ENCODE measurements around the gene GSN. TPM values are rescaled to one million over a fixed set of nuclear protein-coding genes. Genes with fewer than 3 reads are reported as not detected.
A peak's percentile ranks its signal among the peaks of the same experiment; 100 is the strongest.

Gene GSN
- total and polyA plus RNA-seq, 10 of the 15 experiments (the other 5 are each of a cell fraction or from before 2014, with no cell fraction given): 0.66 to 9.2 (median 6.2) TPM

- TF ChIP-seq, protein P1, sequence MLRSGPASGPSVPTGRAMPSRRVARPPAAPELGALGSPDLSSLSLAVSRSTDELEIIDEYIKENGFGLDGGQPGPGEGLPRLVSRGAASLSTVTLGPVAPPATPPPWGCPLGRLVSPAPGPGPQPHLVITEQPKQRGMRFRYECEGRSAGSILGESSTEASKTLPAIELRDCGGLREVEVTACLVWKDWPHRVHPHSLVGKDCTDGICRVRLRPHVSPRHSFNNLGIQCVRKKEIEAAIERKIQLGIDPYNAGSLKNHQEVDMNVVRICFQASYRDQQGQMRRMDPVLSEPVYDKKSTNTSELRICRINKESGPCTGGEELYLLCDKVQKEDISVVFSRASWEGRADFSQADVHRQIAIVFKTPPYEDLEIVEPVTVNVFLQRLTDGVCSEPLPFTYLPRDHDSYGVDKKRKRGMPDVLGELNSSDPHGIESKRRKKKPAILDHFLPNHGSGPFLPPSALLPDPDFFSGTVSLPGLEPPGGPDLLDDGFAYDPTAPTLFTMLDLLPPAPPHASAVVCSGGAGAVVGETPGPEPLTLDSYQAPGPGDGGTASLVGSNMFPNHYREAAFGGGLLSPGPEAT (IDR thresholded peaks at IDR 0.05; ENCODE audit: low read depth): no peak
- TF ChIP-seq NFYA (IDR thresholded peaks at IDR 0.05; ENCODE audit: borderline replicate concordance, low read depth, low read length): no peak
- TF ChIP-seq YY1 (IDR thresholded peaks at IDR 0.05; ENCODE audit: low read depth, low read length): no peak
- no peak for TF ChIP-seq IKZF2 (IDR thresholded peaks at IDR 0.05)
- TF ChIP-seq STAT3 (IDR thresholded peaks at IDR 0.05; ENCODE audit: low read depth, low read length): no peak
- no peak for TF ChIP-seq IKZF1 (conservative IDR thresholded peaks at IDR 0.05)
- TF ChIP-seq RAD21 (IDR thresholded peaks at IDR 0.05; ENCODE audit: insufficient read depth, low read depth, low read length): no peak
- TF ChIP-seq RCOR1 (conservative IDR thresholded peaks at IDR 0.05; ENCODE audit: low read depth, low read length): no peak
- no peak for TF ChIP-seq FOS (IDR thresholded peaks at IDR 0.05; ENCODE audit: borderline replicate concordance, extremely low read depth, insufficient read length)
- TF ChIP-seq BRCA1 (IDR thresholded peaks at IDR 0.05; ENCODE audit: low read depth, low read length): no peak
- no peak for TF ChIP-seq JUND (IDR thresholded peaks at IDR 0.05; ENCODE audit: low read depth, low read length)
Measured at GRCh38 chr9:121266906-121267650, 884 bp upstream of the GSN start (continued).

- H3K36me3 ChIP-seq (ENCODE audit: control insufficient read depth in 2 of 2, insufficient read depth in 2 of 2, low read length in 1 of 2): no peaks in the 10 kb centered on the region
- CTCF ChIA-PET: interaction anchor here (0.9 to 4.5 kb wide), 4 partner anchors 9 to 131 kb away, joined by 3 to 33 read pairs (median 5); no protein-coding TSS in a partner anchor
- DNase-seq (ENCODE audit: low read depth, low spot score): no peak
Measured at GRCh38 chr9:121268598-121268850, 562 bp downstream of the GSN start.

More at GRCh38 chr9:121268598-121268850, 562 bp downstream of the GSN start:
- no TSS peak for BruUV-seq (replicated peaks)
- H3K9ac ChIP-seq (ENCODE audit: control insufficient read depth, insufficient read depth, low read length): peak overlapping the region; percentile 58
- peak overlapping the region; percentile 96 for H3K4me2 ChIP-seq (ENCODE audit: control insufficient read depth, insufficient read depth)
- ChIA-PET RAD21 (ENCODE audit: unreplicated experiment) (interaction anchor here (1.4 kb wide), 1 partner anchor 55 kb away, joined by 3 read pairs; no protein-coding TSS in a partner anchor), SMC1A (ENCODE audit: uncharacterized antibody, unreplicated experiment) (interaction anchor here (1.5 kb wide), 1 partner anchor 56 kb away, joined by 7 read pairs; no protein-coding TSS in a partner anchor), POLR2A (no interaction called here)
- peak overlapping the region; percentile 87 for H3K4me3 ChIP-seq
- H4K20me1 ChIP-seq (ENCODE audit: control insufficient read depth, insufficient read depth): no peaks in the 10 kb centered on the region
- FAIRE-seq (no peak), ATAC-seq (peak; percentile 71)
- no peaks in the 10 kb centered on the region for H3K79me2 ChIP-seq (ENCODE audit: control insufficient read depth, insufficient read depth, low read length)
- 2% methylated on average over 5 of the region's 5 CpGs for whole genome bisulfite sequencing (ENCODE audit: insufficient coverage, insufficient replicate concordance, low lambda C conversion rate, missing lambda C conversion rate)
- in situ Hi-C loops (cut with MboI) (no loop called here), intact Hi-C loops (cut with micrococcal nuclease; ENCODE audit: unreplicated experiment) (no loop called here)
- H3K27ac ChIP-seq (ENCODE audit: control insufficient read depth, insufficient read depth): no peak overlapping the region
- H3K9me3 ChIP-seq (replicated peaks; ENCODE audit: control insufficient read depth, insufficient read depth, low read length): no peaks in the 10 kb centered on the region
- peak overlapping the region; percentile 59 for H2AFZ ChIP-seq (ENCODE audit: control insufficient read depth, low read depth, low read length)
- H3K4me1 ChIP-seq (ENCODE audit: control insufficient read depth, insufficient read depth, low read length): peaks cover 16% of the 10 kb centered on the region
- no peaks in the 10 kb centered on the region for H3K27me3 ChIP-seq (replicated peaks in 1 of 2; ENCODE audit: control insufficient read depth in 2 of 2, insufficient read depth in 2 of 2, low read length in 1 of 2)
- TF ChIP-seq SPI1 (IDR thresholded peaks at IDR 0.05; ENCODE audit: borderline replicate concordance, insufficient read depth, low read depth, low read length): peak; percentile 51; the same call in 1 of the 2 replicates
- TF ChIP-seq, protein P2, sequence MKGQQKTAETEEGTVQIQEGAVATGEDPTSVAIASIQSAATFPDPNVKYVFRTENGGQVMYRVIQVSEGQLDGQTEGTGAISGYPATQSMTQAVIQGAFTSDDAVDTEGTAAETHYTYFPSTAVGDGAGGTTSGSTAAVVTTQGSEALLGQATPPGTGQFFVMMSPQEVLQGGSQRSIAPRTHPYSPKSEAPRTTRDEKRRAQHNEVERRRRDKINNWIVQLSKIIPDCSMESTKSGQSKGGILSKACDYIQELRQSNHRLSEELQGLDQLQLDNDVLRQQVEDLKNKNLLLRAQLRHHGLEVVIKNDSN (IDR thresholded peaks at IDR 0.05; ENCODE audit: borderline replicate concordance, extremely low read length, insufficient read depth, low read depth, low read length): no peak
- TF ChIP-seq, protein P3, sequence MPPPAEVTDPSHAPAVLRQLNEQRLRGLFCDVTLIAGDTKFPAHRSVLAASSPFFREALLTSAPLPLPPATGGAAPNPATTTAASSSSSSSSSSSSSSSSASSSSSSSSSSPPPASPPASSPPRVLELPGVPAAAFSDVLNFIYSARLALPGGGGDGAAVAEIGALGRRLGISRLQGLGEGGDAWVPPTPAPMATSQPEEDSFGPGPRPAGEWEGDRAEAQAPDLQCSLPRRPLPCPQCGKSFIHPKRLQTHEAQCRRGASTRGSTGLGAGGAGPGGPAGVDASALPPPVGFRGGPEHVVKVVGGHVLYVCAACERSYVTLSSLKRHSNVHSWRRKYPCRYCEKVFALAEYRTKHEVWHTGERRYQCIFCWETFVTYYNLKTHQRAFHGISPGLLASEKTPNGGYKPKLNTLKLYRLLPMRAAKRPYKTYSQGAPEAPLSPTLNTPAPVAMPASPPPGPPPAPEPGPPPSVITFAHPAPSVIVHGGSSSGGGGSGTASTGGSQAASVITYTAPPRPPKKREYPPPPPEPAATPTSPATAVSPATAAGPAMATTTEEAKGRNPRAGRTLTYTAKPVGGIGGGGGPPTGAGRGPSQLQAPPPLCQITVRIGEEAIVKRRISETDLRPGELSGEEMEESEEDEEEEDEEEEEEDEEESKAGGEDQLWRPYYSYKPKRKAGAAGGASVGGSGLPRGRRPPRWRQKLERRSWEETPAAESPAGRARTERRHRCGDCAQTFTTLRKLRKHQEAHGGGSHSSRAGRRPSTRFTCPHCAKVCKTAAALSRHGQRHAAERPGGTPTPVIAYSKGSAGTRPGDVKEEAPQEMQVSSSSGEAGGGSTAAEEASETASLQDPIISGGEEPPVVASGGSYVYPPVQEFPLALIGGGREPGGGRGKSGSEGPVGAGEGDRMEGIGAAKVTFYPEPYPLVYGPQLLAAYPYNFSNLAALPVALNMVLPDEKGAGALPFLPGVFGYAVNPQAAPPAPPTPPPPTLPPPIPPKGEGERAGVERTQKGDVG (CRISPR knock-in tag; IDR thresholded peaks at IDR 0.05): no peak
- TF ChIP-seq, protein P1 (IDR thresholded peaks at IDR 0.05; ENCODE audit: low read depth): no peak
